ENCODE measurements around the gene SEMA6A.

DNA sequence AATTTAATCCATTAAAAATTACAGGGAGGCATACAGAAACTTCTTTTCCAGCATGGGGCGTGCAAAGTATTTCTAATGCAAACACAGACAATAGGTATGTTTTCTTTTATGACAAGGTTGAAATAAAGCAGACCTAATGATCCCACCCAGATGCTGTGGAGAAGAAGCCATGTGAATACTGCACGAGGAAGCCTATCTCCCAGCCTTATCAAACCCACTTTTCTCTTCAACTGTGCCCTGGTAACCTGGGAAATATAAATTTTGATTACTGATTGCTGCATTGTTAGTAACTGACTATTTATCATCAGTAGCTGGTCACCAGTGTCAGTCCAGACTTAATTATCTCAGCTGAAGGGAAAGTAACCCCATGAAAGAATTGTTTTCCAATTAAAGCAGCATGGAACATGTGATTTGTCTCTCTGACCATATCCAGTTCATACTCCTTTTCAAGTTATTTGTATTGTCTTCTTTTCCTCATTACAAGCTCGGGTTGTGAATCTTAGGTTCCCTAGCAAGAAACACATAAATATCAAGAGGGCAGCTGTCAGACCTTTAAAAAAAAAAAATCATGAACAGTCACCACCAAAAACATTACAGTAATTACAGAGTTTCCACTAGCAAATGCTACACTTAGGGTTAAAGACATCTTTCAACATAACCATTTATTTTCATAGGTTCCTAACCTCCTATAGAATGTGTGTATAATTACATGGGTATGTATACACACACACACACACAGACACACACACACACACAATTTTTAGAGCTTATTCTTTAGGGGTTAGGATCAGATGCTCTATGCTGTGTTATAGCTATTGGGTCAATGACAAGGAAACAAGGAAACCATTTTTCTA lies 50.3 kb downstream of the SEMA6A start:
- TF ChIP-seq RELA (CRISPR knock-in tag; IDR thresholded peaks at IDR 0.05; ENCODE audit: borderline replicate concordance), result no peak
- TF ChIP-seq, protein P1, sequence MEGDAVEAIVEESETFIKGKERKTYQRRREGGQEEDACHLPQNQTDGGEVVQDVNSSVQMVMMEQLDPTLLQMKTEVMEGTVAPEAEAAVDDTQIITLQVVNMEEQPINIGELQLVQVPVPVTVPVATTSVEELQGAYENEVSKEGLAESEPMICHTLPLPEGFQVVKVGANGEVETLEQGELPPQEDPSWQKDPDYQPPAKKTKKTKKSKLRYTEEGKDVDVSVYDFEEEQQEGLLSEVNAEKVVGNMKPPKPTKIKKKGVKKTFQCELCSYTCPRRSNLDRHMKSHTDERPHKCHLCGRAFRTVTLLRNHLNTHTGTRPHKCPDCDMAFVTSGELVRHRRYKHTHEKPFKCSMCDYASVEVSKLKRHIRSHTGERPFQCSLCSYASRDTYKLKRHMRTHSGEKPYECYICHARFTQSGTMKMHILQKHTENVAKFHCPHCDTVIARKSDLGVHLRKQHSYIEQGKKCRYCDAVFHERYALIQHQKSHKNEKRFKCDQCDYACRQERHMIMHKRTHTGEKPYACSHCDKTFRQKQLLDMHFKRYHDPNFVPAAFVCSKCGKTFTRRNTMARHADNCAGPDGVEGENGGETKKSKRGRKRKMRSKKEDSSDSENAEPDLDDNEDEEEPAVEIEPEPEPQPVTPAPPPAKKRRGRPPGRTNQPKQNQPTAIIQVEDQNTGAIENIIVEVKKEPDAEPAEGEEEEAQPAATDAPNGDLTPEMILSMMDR (IDR thresholded peaks at IDR 0.05), result no peak
- TF ChIP-seq, protein P2, sequence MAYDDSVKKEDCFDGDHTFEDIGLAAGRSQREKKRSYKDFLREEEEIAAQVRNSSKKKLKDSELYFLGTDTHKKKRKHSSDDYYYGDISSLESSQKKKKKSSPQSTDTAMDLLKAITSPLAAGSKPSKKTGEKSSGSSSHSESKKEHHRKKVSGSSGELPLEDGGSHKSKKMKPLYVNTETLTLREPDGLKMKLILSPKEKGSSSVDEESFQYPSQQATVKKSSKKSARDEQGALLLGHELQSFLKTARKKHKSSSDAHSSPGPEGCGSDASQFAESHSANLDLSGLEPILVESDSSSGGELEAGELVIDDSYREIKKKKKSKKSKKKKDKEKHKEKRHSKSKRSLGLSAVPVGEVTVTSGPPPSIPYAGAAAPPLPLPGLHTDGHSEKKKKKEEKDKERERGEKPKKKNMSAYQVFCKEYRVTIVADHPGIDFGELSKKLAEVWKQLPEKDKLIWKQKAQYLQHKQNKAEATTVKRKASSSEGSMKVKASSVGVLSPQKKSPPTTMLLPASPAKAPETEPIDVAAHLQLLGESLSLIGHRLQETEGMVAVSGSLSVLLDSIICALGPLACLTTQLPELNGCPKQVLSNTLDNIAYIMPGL (CRISPR knock-in tag; IDR thresholded peaks at IDR 0.05), result no peak
- TF ChIP-seq, protein P3, sequence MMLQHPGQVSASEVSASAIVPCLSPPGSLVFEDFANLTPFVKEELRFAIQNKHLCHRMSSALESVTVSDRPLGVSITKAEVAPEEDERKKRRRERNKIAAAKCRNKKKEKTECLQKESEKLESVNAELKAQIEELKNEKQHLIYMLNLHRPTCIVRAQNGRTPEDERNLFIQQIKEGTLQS (CRISPR knock-in tag; conservative IDR thresholded peaks at IDR 0.05), result no peak
- no peak for TF ChIP-seq FOXP1 (CRISPR knock-in tag; IDR thresholded peaks at IDR 0.05; ENCODE audit: borderline replicate concordance)
- TF ChIP-seq, protein P4, sequence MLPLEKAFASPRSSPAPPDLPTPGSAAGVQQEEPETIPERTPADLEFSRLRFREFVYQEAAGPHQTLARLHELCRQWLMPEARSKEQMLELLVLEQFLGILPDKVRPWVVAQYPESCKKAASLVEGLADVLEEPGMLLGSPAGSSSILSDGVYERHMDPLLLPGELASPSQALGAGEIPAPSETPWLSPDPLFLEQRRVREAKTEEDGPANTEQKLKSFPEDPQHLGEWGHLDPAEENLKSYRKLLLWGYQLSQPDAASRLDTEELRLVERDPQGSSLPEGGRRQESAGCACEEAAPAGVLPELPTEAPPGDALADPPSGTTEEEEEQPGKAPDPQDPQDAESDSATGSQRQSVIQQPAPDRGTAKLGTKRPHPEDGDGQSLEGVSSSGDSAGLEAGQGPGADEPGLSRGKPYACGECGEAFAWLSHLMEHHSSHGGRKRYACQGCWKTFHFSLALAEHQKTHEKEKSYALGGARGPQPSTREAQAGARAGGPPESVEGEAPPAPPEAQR (CRISPR knock-in tag; IDR thresholded peaks at IDR 0.05), result no peak
- TF ChIP-seq, protein P5, sequence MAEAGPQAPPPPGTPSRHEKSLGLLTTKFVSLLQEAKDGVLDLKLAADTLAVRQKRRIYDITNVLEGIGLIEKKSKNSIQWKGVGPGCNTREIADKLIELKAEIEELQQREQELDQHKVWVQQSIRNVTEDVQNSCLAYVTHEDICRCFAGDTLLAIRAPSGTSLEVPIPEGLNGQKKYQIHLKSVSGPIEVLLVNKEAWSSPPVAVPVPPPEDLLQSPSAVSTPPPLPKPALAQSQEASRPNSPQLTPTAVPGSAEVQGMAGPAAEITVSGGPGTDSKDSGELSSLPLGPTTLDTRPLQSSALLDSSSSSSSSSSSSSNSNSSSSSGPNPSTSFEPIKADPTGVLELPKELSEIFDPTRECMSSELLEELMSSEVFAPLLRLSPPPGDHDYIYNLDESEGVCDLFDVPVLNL (CRISPR knock-in tag; IDR thresholded peaks at IDR 0.05; ENCODE audit: borderline replicate concordance, low read depth), result no peak
- TF ChIP-seq TP53 (CRISPR knock-in tag; IDR thresholded peaks at IDR 0.05), result no peak
